CD4-positive, alpha-beta memory T cell (primary cell): ENCODE measurements around the gene AIFM3. TPM values are rescaled to one million over a fixed set of nuclear protein-coding genes. Genes with fewer than 3 reads are reported as not detected.

ENCODE experiments used
- CTCF ChIA-PET: fragments of 350-600 bp; sonication (Branson Sonifier 250); formaldehyde crosslinking; loops from one replicate; lab custom pipeline; 2021; ENCODE audit warnings: inconsistent platforms; ENCODE audit not compliant: partially characterized antibody; lab: Charles Lee
- POLR2A ChIA-PET: fragments of 350-600 bp; sonication (Branson Sonifier 250); formaldehyde crosslinking; loops from one replicate; lab custom pipeline; 2021; ENCODE audit not compliant: partially characterized antibody; lab: Charles Lee
- DNase-seq, 5 donors: peaks; one replicate each; pipeline versions ENCODE4 v3.0.0 to v3.0.0-alpha.2; 2020 to 2022; ENCODE audit warnings: mixed read lengths in 1 of 5
- H3K27ac ChIP-seq: one replicate; pipeline ENCODE4 v1.7.0; 2013; ENCODE audit warnings: low read depth, low read length
- H3K27me3 ChIP-seq: 2 replicates; pipeline ENCODE4 v1.7.0; 2013; ENCODE audit warnings: mild to moderate bottlenecking, low read length, moderate library complexity; ENCODE audit not compliant: insufficient read depth
- H3K36me3 ChIP-seq: 2 replicates; pipeline ENCODE4 v1.7.0; 2013; ENCODE audit warnings: mild to moderate bottlenecking, low read length, moderate library complexity; ENCODE audit not compliant: insufficient read depth
- H3K4me1 ChIP-seq: 2 replicates; pipeline ENCODE4 v1.7.0; 2013; ENCODE audit warnings: mild to moderate bottlenecking, low read length, moderate library complexity; ENCODE audit not compliant: insufficient read depth
- H3K4me3 ChIP-seq, 2 donors: one replicate each; pipeline ENCODE4 v1.7.0; 2013; ENCODE audit warnings: low read length in 2 of 2, mild to moderate bottlenecking in 1 of 2
- H3K9me3 ChIP-seq, 2 donors: one replicate each; pipeline ENCODE4 v1.7.0; 2013; ENCODE audit warnings: low read length in 2 of 2, control low read depth in 1 of 2; ENCODE audit not compliant: control insufficient read depth in 1 of 2
- H3K27ac Mint-ChIP-seq, 7 donors: one replicate each; pipeline ENCODE4 v1.8.0; 2020 to 2021; ENCODE audit warnings: mixed read lengths in 7 of 7, mild to moderate bottlenecking in 6 of 7, inconsistent platforms in 3 of 7, moderate library complexity in 3 of 7
- H3K27me3 Mint-ChIP-seq, 2 donors: one replicate each; pipeline ENCODE4 v1.8.0; 2020 to 2021; ENCODE audit warnings: mixed read lengths in 2 of 2
- H3K36me3 Mint-ChIP-seq, 2 donors: one replicate each; pipeline ENCODE4 v1.8.0; 2020 to 2021; ENCODE audit warnings: mixed read lengths in 2 of 2, inconsistent platforms in 1 of 2, mild to moderate bottlenecking in 1 of 2
- H3K4me1 Mint-ChIP-seq, 4 donors: one replicate each; pipeline ENCODE4 v1.8.0; 2020 to 2021; ENCODE audit warnings: mixed read lengths in 4 of 4, mild to moderate bottlenecking in 1 of 4
- H3K4me3 Mint-ChIP-seq, 8 donors: one replicate each; pipeline ENCODE4 v1.8.0; 2020 to 2021; ENCODE audit warnings: mixed read lengths in 8 of 8, mild to moderate bottlenecking in 7 of 8, moderate library complexity in 6 of 8, inconsistent platforms in 3 of 8
- H3K9me3 Mint-ChIP-seq, 8 donors: one replicate each; pipeline ENCODE4 v1.8.0; 2020 to 2021; ENCODE audit warnings: mixed read lengths in 8 of 8, mild to moderate bottlenecking in 5 of 8, inconsistent platforms in 3 of 8, moderate library complexity in 1 of 8
- intact Hi-C: fragments of 100-400 bp; cut with micrococcal nuclease; formaldehyde crosslinking; loops from one replicate; pipeline ENCODE4 v1.15.1; 2023
- polyA plus RNA-seq, 2 donors: library from polyadenylated mRNA; unstranded; fragments of 300-500 nt; fragmentation: Illumina TruSeq; gene quantifications; one replicate each; pipeline ENCODE4 v1.2.3, GENCODE V29; 2021
- total RNA-seq, 2 experiments: library from RNA; stranded (reverse); gene quantifications; one replicate each; pipeline ENCODE4 v1.2.3, GENCODE V29; 2021

AIFM3 gene
- total and polyA plus RNA-seq, 4 experiments from 2014 or later: 0.55 to 1.0 TPM; not detected in 2

DNA sequence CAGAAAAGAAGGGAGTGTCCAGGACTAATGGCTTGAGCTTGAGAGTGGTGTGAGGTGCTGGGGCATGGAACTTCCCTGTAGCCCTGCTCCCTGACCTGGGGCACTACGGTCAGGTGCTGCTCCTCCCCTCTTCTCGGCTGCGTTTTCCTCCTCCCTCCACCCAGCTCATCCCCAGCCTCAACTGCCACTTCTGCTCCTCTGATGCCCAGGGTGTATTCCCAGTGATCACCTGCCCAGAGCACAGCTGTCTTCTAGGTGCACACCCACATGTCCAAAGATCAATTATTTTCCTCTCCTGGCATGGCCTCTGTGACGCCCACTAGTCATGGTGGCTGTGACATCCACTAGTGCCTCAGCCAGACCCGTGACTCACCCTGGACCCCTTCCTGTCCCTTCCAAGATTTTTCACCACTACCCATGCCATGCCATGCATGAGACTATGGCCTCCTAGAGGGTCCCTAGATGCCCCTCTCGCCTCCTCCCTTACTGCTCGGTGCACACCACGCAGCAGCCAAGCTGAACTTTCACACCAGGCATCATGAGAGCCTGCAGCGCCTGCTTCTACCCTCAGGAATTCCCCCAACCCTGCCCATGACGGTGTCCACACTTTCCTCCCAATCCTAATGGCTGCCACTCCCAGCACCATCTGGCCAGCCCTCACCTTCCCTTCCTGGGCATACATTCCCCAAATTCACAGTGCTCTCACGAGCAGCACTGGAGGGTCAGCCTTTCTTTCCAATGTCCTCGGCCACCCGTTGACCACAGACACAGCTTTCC, 49.8 kb downstream of the AIFM3 start:
- Histone ChIP-seq H3K9me3 (no peaks in the 10 kb centered on the region), H3K27ac (no peak overlapping the region), H3K27me3 (no peaks in the 10 kb centered on the region), H3K4me3 (no peak overlapping the region), H3K4me1 (peaks cover 23% of the 10 kb centered on the region), H3K36me3 (no peaks in the 10 kb centered on the region)
- DNase-seq: no peak
- Mint-ChIP-seq H3K36me3 (no peaks in the 10 kb centered on the region), H3K4me3 (peak overlapping the region in 5 of 8 donors; percentile 8 to 63 (median 29)), H3K27ac (peak overlapping the region in 6 of 7 donors; percentile 62 to 87 (median 72)), H3K27me3 (no peaks in the 10 kb centered on the region), H3K9me3 (peaks cover 0 to 2% (median 0%) of the 10 kb centered on the region in 8 donors), H3K4me1 (peaks cover 14 to 36% (median 23%) of the 10 kb centered on the region in 4 donors)
- POLR2A ChIA-PET: no interaction called here
- intact Hi-C loops: no loop called here
- CTCF ChIA-PET: no interaction called here

DNA sequence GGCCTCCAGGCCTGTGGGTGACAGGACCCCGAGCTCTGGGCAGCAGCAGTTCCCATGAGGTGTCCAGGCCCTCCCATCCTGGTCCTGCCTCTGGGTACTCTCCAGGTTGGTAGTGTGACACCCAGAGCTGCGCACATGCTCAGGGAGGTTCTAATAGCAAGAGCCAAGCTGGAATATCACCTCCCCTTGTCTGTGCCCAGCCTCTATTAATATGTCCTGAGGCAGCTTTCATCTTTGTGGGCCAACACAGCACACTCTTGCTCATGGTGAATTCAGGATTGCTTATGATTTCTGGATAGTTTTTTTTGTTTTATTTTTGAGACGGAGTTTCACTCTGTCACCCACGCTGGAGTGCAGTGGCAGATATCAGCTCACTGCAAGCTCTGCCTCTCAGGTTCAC, 51.3 kb downstream of the AIFM3 start:
- no peak overlapping the region for H3K27ac ChIP-seq
- H3K36me3 Mint-ChIP-seq: no peaks in the 10 kb centered on the region
- CTCF ChIA-PET: no interaction called here
- H3K36me3 ChIP-seq: no peaks in the 10 kb centered on the region
- H3K27me3 Mint-ChIP-seq: no peaks in the 10 kb centered on the region
- POLR2A ChIA-PET: no interaction called here
- H3K27me3 ChIP-seq: no peaks in the 10 kb centered on the region
- peaks cover 23% of the 10 kb centered on the region for H3K4me1 ChIP-seq
- H3K9me3 Mint-ChIP-seq: peaks cover 0 to 2% (median 0%) of the 10 kb centered on the region in 8 donors
- no peak for DNase-seq
- peaks cover 14 to 32% (median 21%) of the 10 kb centered on the region in 4 donors for H3K4me1 Mint-ChIP-seq
- H3K4me3 ChIP-seq: no peak overlapping the region
- H3K9me3 ChIP-seq: no peaks in the 10 kb centered on the region
- H3K4me3 Mint-ChIP-seq: peak overlapping the region in 1 of 8 donors; percentile 41
- peak overlapping the region in 1 of 7 donors; percentile 81 for H3K27ac Mint-ChIP-seq
- intact Hi-C loops: no loop called here

DNA sequence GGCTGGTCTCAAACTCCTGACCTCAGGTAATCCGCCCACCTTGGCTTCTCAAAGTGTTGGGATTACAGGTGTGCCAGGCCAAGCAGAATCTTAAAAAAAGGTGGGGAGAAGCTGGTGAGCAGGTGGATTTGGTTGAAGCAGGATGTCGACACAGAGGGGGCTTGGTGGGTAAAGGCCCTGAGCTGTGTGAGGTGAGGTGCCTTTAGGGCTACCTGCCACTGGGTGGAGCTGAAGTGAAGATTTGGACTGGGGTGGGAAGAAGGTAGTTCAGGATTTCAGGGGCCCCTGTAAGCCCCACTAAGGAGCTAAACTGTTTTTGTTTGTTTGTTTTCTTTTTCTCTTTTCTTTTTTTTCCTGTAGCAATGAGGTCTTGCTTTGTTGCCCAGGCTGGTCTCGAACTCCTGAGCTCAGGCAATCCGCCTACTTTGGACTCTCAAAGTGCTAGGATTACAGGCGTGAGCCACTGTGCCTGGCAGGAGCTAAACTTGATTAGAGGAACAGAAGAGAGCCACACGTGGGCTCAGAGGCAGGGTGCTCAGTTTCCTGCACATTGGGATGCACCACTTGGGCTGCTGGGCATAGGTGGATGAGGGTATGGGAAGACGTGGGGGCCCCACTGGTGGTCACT, 53.9 kb downstream of the AIFM3 start:
- H3K36me3 ChIP-seq: no peaks in the 10 kb centered on the region
- no peak overlapping the region for H3K4me3 ChIP-seq
- H3K27me3 Mint-ChIP-seq: no peaks in the 10 kb centered on the region
- peak overlapping the region in 2 of 7 donors; percentile 18 to 50 for H3K27ac Mint-ChIP-seq
- no peak for DNase-seq
- ChIA-PET POLR2A (no interaction called here), CTCF (interaction anchor here (0.8 kb wide), 1 partner anchor 15 kb away, joined by 3 read pairs; no protein-coding TSS in a partner anchor)
- intact Hi-C loops: no loop called here
- peaks cover 12% of the 10 kb centered on the region for H3K4me1 ChIP-seq
- no peak overlapping the region for H3K27ac ChIP-seq
- peaks cover 7 to 20% (median 12%) of the 10 kb centered on the region in 4 donors for H3K4me1 Mint-ChIP-seq
- no peaks in the 10 kb centered on the region for H3K36me3 Mint-ChIP-seq
- no peaks in the 10 kb centered on the region for H3K27me3 ChIP-seq
- H3K4me3 Mint-ChIP-seq: peak overlapping the region in 1 of 8 donors; percentile 21
- no peaks in the 10 kb centered on the region for H3K9me3 ChIP-seq
- peaks cover 0 to 2% (median 0%) of the 10 kb centered on the region in 8 donors for H3K9me3 Mint-ChIP-seq

DNA sequence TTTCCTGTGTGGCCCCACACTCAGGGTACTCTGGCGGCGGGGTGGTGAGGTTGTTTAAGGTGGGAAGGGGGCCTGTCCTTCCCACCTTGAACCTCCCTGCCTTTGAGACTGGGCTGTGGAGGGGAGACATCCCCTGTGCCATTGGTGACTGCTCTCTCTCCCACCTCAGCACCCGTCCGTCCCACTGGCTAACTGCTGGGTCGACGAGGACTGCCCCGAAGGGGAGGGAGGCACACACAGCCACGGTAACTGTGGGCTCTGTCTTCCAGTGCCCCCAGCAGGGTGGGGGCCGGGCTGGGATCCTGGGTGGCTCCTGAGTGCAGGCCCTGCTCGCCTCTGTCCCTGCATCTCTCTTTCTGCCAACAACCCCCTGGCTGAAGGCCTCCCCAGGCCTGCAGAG, 55.5 kb downstream of the AIFM3 start:
- CTCF ChIA-PET: no interaction called here
- no peak overlapping the region for H3K4me3 ChIP-seq
- Mint-ChIP-seq H3K4me1 (peaks cover 7 to 10% (median 10%) of the 10 kb centered on the region in 4 donors), H3K27me3 (no peaks in the 10 kb centered on the region), H3K36me3 (no peaks in the 10 kb centered on the region), H3K27ac (no peak overlapping the region), H3K4me3 (no peak overlapping the region), H3K9me3 (peaks cover 0 to 2% (median 0%) of the 10 kb centered on the region in 8 donors)
- H3K36me3 ChIP-seq: no peaks in the 10 kb centered on the region
- no peaks in the 10 kb centered on the region for H3K27me3 ChIP-seq
- no peaks in the 10 kb centered on the region for H3K9me3 ChIP-seq
- H3K4me1 ChIP-seq: peaks cover 13% of the 10 kb centered on the region
- H3K27ac ChIP-seq: no peak overlapping the region
- POLR2A ChIA-PET: no interaction called here
- DNase-seq: no peak
- intact Hi-C loops: no loop called here

DNA sequence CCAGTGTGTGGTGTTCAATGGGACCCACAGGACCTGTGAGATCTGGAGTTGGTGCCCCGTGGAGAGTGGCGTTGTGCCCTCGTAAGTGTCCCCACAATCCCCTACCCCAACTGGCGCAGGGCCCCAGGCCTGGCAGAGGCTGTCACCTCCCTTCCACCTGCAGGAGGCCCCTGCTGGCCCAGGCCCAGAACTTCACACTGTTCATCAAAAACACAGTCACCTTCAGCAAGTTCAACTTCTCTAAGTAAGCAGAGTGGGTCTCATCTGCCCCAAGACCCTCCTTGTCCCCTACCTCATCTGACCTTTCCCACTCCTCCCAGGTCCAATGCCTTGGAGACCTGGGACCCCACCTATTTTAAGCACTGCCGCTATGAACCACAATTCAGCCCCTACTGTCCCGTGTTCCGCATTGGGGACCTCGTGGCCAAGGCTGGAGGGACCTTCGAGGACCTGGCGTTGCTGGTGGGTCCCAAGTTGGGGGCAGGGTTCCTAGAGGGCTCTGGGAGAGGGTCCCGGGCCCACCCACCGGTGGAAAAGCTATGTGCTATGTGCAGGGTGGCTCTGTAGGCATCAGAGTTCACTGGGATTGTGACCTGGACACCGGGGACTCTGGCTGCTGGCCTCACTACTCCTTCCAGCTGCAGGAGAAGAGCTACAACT, 56.0 kb downstream of the AIFM3 start:
- Histone ChIP-seq H3K27me3 (no peaks in the 10 kb centered on the region), H3K9me3 (no peaks in the 10 kb centered on the region), H3K36me3 (no peaks in the 10 kb centered on the region), H3K4me3 (no peak overlapping the region), H3K4me1 (peaks cover 13% of the 10 kb centered on the region), H3K27ac (no peak overlapping the region)
- POLR2A ChIA-PET: no interaction called here
- H3K4me3 Mint-ChIP-seq: no peak overlapping the region
- intact Hi-C loops: no loop called here
- H3K27ac Mint-ChIP-seq: peak overlapping the region in 1 of 7 donors; percentile 57
- CTCF ChIA-PET: interaction anchor here (0.9 kb wide), 1 partner anchor 21 kb away, joined by 3 read pairs; no protein-coding TSS in a partner anchor
- H3K9me3 Mint-ChIP-seq: peaks cover 0 to 2% (median 0%) of the 10 kb centered on the region in 8 donors
- H3K4me1 Mint-ChIP-seq: peaks cover 7 to 10% (median 10%) of the 10 kb centered on the region in 4 donors
- no peak for DNase-seq
- H3K27me3 Mint-ChIP-seq: no peaks in the 10 kb centered on the region
- H3K36me3 Mint-ChIP-seq: no peaks in the 10 kb centered on the region

DNA sequence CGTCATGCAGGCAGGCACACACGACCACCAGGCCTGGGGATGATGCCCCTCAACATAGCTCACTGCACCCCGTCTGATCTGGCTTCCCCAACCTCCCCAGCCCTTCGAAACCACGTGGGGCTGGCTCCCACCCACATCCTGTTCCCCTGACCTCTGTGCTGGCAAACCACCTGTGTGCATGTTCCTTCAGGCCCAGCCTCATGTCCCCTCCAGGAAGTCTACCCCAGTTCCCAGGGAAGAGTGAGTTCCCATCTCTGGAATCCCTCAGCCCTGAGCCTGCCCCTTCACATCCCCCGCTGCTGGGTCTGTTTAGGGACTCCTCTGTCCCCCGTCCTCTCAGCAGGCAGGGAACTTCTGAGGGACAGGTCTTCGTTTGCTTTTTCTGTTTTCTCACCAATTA, 58.2 kb downstream of the AIFM3 start:
- Histone ChIP-seq H3K9me3 (no peaks in the 10 kb centered on the region), H3K27me3 (no peaks in the 10 kb centered on the region), H3K27ac (no peak overlapping the region), H3K4me1 (peaks cover 13% of the 10 kb centered on the region), H3K36me3 (no peaks in the 10 kb centered on the region), H3K4me3 (no peak overlapping the region)
- H3K27ac Mint-ChIP-seq: peak overlapping the region in 4 of 7 donors; percentile 19 to 90 (median 68)
- H3K27me3 Mint-ChIP-seq: peaks cover 8 to 9% of the 10 kb centered on the region in 2 donors
- intact Hi-C loops: no loop called here
- H3K4me1 Mint-ChIP-seq: peaks cover 7 to 10% (median 10%) of the 10 kb centered on the region in 4 donors
- peak overlapping the region in 4 of 8 donors; percentile 10 to 44 (median 33) for H3K4me3 Mint-ChIP-seq
- ChIA-PET POLR2A (no interaction called here), CTCF (interaction anchor here (1.0 kb wide), 1 partner anchor 10 kb away, joined by 3 read pairs; the partner anchor contains the start of gene P2RX6)
- no peaks in the 10 kb centered on the region for H3K9me3 Mint-ChIP-seq
- H3K36me3 Mint-ChIP-seq: no peaks in the 10 kb centered on the region
- DNase-seq: no peak
